GM23248 (cell line): ENCODE results near the gene ANKRD39. TPM values are rescaled to one million over a fixed set of nuclear protein-coding genes. Genes with fewer than 3 reads are reported as not detected.
"Not testable (repeated sequence)": the region's sequence is repeated elsewhere in the genome, so short reads cannot be mapped to it uniquely, and the experiment has no call there.

Experiments
- DNase-seq: peaks from one replicate; pipeline ENCODE4 v3.0.0-alpha.2; 2015
- H2AFZ ChIP-seq: fragments of 200-600 bp; sonication (generic); 2 replicates; pipeline ENCODE4 v1.6.1; 2016; ENCODE audit warnings: antibody characterized with exemption
- H3F3A ChIP-seq: fragments of 200-600 bp; sonication (generic); 2 replicates; pipeline ENCODE4 v1.6.1; 2016; ENCODE audit warnings: mild to moderate bottlenecking, antibody characterized with exemption, mixed run types; ENCODE audit not compliant: insufficient read depth
- H3K27ac ChIP-seq: fragments of 200-600 bp; sonication (generic); 2 replicates; pipeline ENCODE4 v1.5.1; 2016; ENCODE audit warnings: mild to moderate bottlenecking
- H3K27me3 ChIP-seq: fragments of 200-600 bp; sonication (generic); replicated peaks from 2 replicates; pipeline ENCODE4 v1.6.1; 2016; ENCODE audit warnings: mild to moderate bottlenecking; ENCODE audit not compliant: insufficient read depth
- H3K36me3 ChIP-seq: fragments of 200-600 bp; sonication (generic); 2 replicates; pipeline ENCODE4 v1.6.1; 2016; ENCODE audit warnings: low read depth, mild to moderate bottlenecking
- H3K4me1 ChIP-seq: fragments of 200-600 bp; sonication (generic); 2 replicates; pipeline ENCODE4 v1.6.1; 2016; ENCODE audit warnings: mild to moderate bottlenecking; ENCODE audit not compliant: insufficient read depth
- H3K4me2 ChIP-seq: fragments of 200-600 bp; sonication (generic); one replicate; pipeline ENCODE4 v1.6.1; 2016; ENCODE audit warnings: mild to moderate bottlenecking; ENCODE audit not compliant: unreplicated experiment
- H3K4me3 ChIP-seq: fragments of 200-600 bp; sonication (generic); 2 replicates; pipeline ENCODE4 v1.5.1; 2016; ENCODE audit warnings: mild to moderate bottlenecking
- H3K79me2 ChIP-seq: fragments of 200-600 bp; sonication (generic); 2 replicates; pipeline ENCODE4 v1.6.1; 2016; ENCODE audit warnings: mild to moderate bottlenecking; ENCODE audit not compliant: insufficient read depth
- H3K9ac ChIP-seq: fragments of 200-600 bp; sonication (generic); 2 replicates; pipeline ENCODE4 v1.6.1; 2016; ENCODE audit warnings: mild to moderate bottlenecking
- H3K9me2 ChIP-seq: fragments of 200-600 bp; sonication (generic); 2 replicates; pipeline ENCODE4 v1.6.1; 2016; ENCODE audit warnings: mixed run types, mild to moderate bottlenecking, moderate library complexity; ENCODE audit not compliant: insufficient read depth
- H3K9me3 ChIP-seq: fragments of 200-600 bp; sonication (generic); one replicate; pipeline ENCODE4 v1.6.1; 2017; ENCODE audit warnings: low read depth
- H4K20me1 ChIP-seq: fragments of 200-600 bp; sonication (generic); 2 replicates; pipeline ENCODE4 v1.6.0; 2016; ENCODE audit not compliant: insufficient read depth
- EZH2 ChIP-seq: fragments of 200-600 bp; sonication (generic); IDR thresholded peaks from 2 replicates; pipeline ENCODE4 v1.6.1; 2018; ENCODE audit warnings: antibody characterized with exemption, mild to moderate bottlenecking; ENCODE audit not compliant: insufficient read depth, poor library complexity, severe bottlenecking
- EZH2phosphoT487 ChIP-seq: fragments of 200-600 bp; sonication (generic); IDR thresholded peaks from 2 replicates; pipeline ENCODE4 v1.6.1; 2018; ENCODE audit warnings: antibody characterized with exemption, moderate library complexity, mild to moderate bottlenecking, low read depth; ENCODE audit not compliant: insufficient read depth
- WGBS, 2 experiments: methylation state at CpG; one replicate each; pipeline ENCODE4 v1.1.6; 2015 to 2017; ENCODE audit warnings: low lambda C conversion rate in 2 of 2, low coverage in 1 of 2; ENCODE audit errors: missing lambda C conversion rate in 2 of 2; 5-methylcytosine and 5-hydroxymethylcytosine counted together
- in situ Hi-C: fragments of 300-500 bp; cut with MboI; formaldehyde crosslinking; loops from 2 replicates; pipeline ENCODE4 v1.15.0; 2020
- polyA plus RNA-seq: library from polyadenylated mRNA; unstranded; fragments of >200 nt; fragmentation: Nextera tagmentation; extraction: Ambion mirVana; gene quantifications from 2 replicates; pipeline ENCODE4 v1.2.1, GENCODE V29; 2016
- total RNA-seq: library from RNA; depleted of rRNA; stranded (reverse); fragments of >200 nt; shearing (Covaris generic); gene quantifications from 2 replicates; pipeline ENCODE4 v1.2.3, GENCODE V29; 2014

Gene ANKRD39
- total and polyA plus RNA-seq, 2 experiments from 2014 or later: 10.9 to 12.3 TPM

- DNase-seq: no peak
- peaks cover 6% of the 10 kb centered on the region; the same call in 1 of the 2 replicates for H3K36me3 ChIP-seq
- 88 to 96% methylated on average over 16 to 19 of the region's 19 CpGs for WGBS, 2 experiments
- no peaks in the 10 kb centered on the region for H3F3A ChIP-seq
- no peak overlapping the region for H3K4me2 ChIP-seq
- H3K27me3 ChIP-seq: no peaks in the 10 kb centered on the region
- peaks cover 35% of the 10 kb centered on the region for H3K79me2 ChIP-seq
- no peak overlapping the region for H3K4me3 ChIP-seq
- H3K9me2 ChIP-seq: no peaks in the 10 kb centered on the region
- H3K9me3 ChIP-seq: no peaks in the 10 kb centered on the region
- in situ Hi-C loops: loop anchor here (25.0 kb wide), 1 partner anchor 249 kb away; the partner anchor contains the start of gene ANKRD36
- TF ChIP-seq EZH2phosphoT487 (no peak), EZH2 (no peak)
- H4K20me1 ChIP-seq: no peaks in the 10 kb centered on the region
- H3K4me1 ChIP-seq: peaks cover 5% of the 10 kb centered on the region; the same call in 1 of the 2 replicates
- H2AFZ ChIP-seq: no peak overlapping the region
- H3K27ac ChIP-seq: no peak overlapping the region
- no peak overlapping the region for H3K9ac ChIP-seq
Observed at GRCh38 chr2:96863575-96864342, 5.9 kb upstream of the ANKRD39 start.

DNA sequence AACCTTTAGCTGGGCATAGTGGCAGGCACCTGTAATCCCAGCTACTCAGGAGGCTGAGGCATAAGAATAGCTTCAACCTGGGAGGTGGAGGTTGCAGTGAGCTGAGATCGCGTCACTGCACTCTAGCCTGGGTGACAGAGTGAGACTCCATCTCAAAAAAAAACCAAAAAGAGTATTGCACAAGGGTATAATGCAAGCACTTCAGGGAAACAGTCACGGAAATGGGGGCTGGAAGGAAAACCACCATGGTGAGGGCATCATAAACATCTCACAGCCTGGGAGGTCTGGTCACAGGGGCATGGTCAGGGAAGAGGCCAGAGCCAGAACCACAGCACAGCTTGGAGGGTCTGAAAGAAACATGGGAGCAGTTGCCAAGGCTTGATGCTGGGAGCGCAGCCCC is 5.2 kb upstream of the ANKRD39 start:
- 93 to 95% methylated on average over 4 of the region's 4 CpGs for WGBS, 2 experiments

DNA sequence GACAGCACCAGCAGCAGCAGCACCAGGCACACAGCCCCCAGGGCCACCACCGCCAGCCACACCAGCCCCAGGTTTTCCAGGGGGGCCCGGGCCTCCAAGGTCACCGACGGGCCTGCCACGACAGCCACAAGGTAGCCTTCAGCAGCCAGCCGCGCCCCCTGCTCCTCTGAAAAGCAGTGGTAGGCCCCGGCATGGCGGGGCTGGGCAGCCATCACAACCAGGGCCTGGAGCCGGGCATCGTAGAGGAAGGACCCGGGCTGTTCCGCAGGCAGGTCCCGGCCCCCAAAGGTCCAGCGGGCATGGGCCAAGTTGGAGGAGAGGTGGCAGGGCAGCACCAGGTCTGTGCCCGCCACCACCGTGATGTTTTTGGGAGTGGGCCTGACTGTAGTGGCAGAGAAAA is 3.3 kb upstream of the ANKRD39 start:
- Histone ChIP-seq H3K9me2 (no peaks in the 10 kb centered on the region), H3K27me3 (no peaks in the 10 kb centered on the region), H3K36me3 (peaks cover 6% of the 10 kb centered on the region; the same call in 1 of the 2 replicates), H3K79me2 (peaks cover 24% of the 10 kb centered on the region), H3K4me2 (no peak overlapping the region), H3F3A (no peaks in the 10 kb centered on the region), H3K27ac (no peak overlapping the region), H3K4me3 (no peak overlapping the region), H2AFZ (no peak overlapping the region), H3K9ac (no peak overlapping the region), H3K9me3 (no peaks in the 10 kb centered on the region), H3K4me1 (peaks cover 5% of the 10 kb centered on the region; the same call in 1 of the 2 replicates), H4K20me1 (no peaks in the 10 kb centered on the region)
- no peak for DNase-seq
- no peak for TF ChIP-seq EZH2phosphoT487
- TF ChIP-seq EZH2: no peak
- WGBS, 2 experiments: 92 to 96% methylated on average over 16 to 17 of the region's 17 CpGs
- in situ Hi-C loops: loop anchor here (25.0 kb wide), 1 partner anchor 251 kb away; the partner anchor contains the start of gene ANKRD36

More for the DNA sequence above, 5.2 kb upstream of the ANKRD39 start:
- H3K9me2 ChIP-seq, H3K27me3 ChIP-seq, H2AFZ ChIP-seq, H3F3A ChIP-seq, H3K36me3 ChIP-seq, H3K4me2 ChIP-seq, DNase-seq, H3K4me3 ChIP-seq, H3K9me3 ChIP-seq, H4K20me1 ChIP-seq, H3K27ac ChIP-seq, H3K4me1 ChIP-seq, H3K9ac ChIP-seq: not testable (repeated sequence)
- peaks cover 30% of the 10 kb centered on the region for H3K79me2 ChIP-seq
- in situ Hi-C loops: loop anchor here (25.0 kb wide), 1 partner anchor 249 kb away; the partner anchor contains the start of gene ANKRD36

GRCh38 chr2:96860065-96861029 is 2.5 kb upstream of the ANKRD39 start:
- peaks cover 23% of the 10 kb centered on the region for H3K79me2 ChIP-seq
- in situ Hi-C loops: loop anchor here (25.0 kb wide), 1 partner anchor 252 kb away; the partner anchor contains the start of gene ANKRD36
- no peak overlapping the region for H2AFZ ChIP-seq
- H3K9ac ChIP-seq: no peak overlapping the region
- peaks cover 5% of the 10 kb centered on the region; the same call in 1 of the 2 replicates for H3K4me1 ChIP-seq
- no peaks in the 10 kb centered on the region for H3K9me2 ChIP-seq
- H3K36me3 ChIP-seq: peaks cover 6% of the 10 kb centered on the region; the same call in 1 of the 2 replicates
- no peak overlapping the region for H3K27ac ChIP-seq
- H3K9me3 ChIP-seq: no peaks in the 10 kb centered on the region
- H3K27me3 ChIP-seq: no peaks in the 10 kb centered on the region
- H3K4me2 ChIP-seq: no peak overlapping the region
- H4K20me1 ChIP-seq: no peaks in the 10 kb centered on the region
- WGBS, 2 experiments: 81 to 83% methylated on average over 38 of the region's 38 CpGs
- H3K4me3 ChIP-seq: no peak overlapping the region
- H3F3A ChIP-seq: no peaks in the 10 kb centered on the region
- TF ChIP-seq EZH2: no peak
- TF ChIP-seq EZH2phosphoT487: no peak
- DNase-seq: no peak
